ENCODE data around the gene SALL2.
"Not testable (repeated sequence)": the region's sequence is repeated elsewhere in the genome, so short reads cannot be mapped to it uniquely, and the experiment has no call there.

The SALL2 gene

DNA sequence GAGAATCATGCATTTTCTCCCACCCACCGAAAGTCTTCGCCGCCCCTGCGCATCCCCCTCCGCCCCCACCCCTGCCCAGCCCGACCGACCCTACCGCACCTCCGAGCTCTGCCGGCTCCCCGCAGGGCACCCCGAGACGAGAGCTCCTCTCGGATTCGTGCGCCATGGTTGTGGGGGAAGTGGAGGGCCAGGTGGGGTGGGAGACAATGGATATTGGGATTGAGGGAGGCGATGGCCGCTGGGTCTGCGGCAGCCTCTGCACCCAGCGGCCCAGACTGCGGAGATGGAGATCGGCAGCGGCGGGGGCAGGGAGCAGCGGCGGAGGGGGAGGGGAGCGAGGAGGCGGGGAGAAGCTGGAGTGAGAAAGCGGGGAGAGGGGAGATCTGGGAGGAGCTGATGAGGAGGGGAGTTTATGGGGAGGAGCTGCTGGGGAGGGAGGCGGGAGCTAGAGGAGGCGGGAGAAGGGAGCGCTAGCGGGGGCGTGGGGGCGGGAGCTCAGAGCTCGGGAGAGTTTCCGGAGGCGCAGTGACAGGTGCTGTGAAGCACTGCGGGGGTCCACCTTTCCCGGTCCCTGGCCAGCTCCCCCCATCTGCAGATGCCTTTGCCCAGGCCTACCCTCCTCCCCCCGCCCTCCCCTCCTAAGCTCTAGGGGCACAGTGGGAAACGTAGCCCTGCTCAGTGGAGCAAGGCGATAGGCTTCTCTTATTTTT lies at the start of gene SALL2:
TSS of gene SALL2 (minus strand) at position 385 of the 710 bp plus-strand sequence. CDS start at position 166, 219 bp downstream.
- peak; percentile 17 for DNase-seq (ENCODE audit: low read depth, low spot score)

GRCh38 chr14:21575661-21576060 lies 49.5 kb upstream of the SALL2 start:
- DNase-seq (ENCODE audit: low read depth, low spot score), result no peak

- no peak for DNase-seq (ENCODE audit: low read depth, low spot score)
Observed at GRCh38 chr14:21572604-21573003, 46.5 kb upstream of the SALL2 start.

DNA sequence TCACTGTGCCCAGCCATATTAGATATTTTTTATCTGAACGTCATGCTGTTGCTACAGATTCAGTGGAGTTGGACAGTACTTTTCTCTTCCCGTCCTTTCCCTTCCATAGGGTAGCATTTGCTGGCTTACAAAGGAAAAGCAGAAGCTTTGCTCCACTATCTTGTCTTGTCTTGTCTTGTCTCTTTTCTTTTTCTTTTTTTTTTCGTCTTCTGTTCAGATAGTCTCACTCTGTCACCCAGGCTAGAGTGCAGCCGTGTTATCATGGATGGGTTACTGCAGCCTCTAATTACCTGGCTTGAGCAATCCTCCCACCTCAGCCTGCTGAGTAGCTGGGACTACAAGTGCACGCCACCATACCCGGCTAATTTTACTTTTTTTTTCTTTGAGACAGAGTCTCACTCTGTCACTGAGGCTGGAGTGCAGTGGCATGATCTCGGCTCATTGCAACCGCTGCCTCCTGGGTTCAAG lies 32.6 kb upstream of the SALL2 start:
- DNase-seq (ENCODE audit: low read depth, low spot score), result no peak

- DNase-seq (ENCODE audit: low read depth, low spot score), result peak; percentile 58
Observed at GRCh38 chr14:21557084-21557901, 31.1 kb upstream of the SALL2 start.

DNA sequence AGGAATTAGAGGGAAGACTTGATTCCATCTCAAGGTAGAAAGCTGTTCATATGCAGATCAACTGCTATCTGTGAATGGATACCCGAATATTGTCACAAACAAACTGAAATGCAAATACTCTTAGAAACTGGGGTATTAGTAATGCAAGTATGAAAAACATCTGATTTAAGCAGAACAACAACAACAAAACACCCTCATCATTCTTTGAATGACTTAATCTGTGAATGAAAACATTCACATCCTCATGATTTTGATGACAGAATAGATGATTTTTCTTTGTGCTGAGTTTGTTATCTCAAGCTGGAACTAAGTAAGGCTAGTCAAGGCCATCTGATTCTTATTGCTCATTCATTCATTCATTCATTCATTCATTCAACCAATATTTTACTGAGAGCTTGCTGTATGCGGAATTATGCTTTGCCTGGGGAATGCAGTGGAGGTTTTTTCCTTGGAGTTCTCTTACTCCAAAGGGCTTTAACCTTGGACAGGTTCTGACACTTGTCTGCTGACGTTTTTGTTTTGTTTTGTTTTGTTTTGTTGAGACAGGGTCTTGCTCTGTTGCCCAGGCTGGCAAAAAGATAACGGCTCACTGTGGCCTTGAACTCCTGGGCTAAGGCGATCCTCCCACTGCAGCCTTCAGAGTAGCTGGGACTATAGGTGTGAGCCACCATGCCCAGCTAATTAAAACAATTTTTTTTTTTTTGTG lies 30.4 kb upstream of the SALL2 start:
- DNase-seq (ENCODE audit: low read depth, low spot score), result no peak

DNA sequence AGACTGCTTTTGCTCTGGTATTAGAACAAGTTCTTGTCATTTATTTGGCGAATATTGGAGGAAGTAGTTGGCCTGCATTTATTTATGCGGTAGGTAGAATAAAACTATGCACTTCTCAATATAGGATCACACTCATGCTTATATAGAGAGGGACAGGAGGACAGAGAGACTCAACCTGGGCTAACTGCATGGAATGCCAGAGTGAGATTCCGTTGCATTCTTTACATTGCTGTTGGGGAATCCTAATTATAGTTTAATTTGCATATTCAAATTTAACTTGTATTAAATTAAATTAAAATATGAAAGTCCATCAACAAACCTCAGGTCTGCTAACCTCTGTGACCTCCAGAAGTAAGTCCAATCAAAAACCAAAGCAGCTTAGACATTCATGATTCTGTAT lies 27.1 kb upstream of the SALL2 start:
- no peak for DNase-seq (ENCODE audit: low read depth, low spot score)

DNA sequence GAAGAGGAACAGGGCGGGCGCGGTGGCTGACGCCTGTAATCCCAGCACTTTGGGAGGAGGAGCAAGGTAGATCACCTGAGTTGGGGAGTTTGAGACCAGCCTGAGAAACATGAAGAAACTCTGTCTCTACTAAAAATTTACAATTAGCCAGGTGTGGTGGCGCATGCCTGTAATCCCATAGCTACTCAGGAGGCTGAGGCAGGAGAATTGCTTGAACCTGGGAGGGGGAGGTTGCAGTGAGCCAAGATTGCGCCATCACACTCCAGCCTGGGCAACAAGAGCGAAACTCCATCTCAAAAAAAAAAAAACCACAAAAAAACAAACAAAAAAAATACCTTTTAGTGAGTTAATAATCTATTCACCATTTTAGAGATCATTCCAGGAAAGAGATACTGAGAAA lies 18.4 kb upstream of the SALL2 start:
- not testable (repeated sequence) for DNase-seq (ENCODE audit: low read depth, low spot score)

- no peak for DNase-seq (ENCODE audit: low read depth, low spot score)
Observed at GRCh38 chr14:21543963-21544362, 17.8 kb upstream of the SALL2 start.

GRCh38 chr14:21543521-21543960 lies 17.4 kb upstream of the SALL2 start:
- no peak for DNase-seq (ENCODE audit: low read depth, low spot score)

GRCh38 chr14:21541413-21542074 lies 15.4 kb upstream of the SALL2 start:
- no peak for DNase-seq (ENCODE audit: low read depth, low spot score)

GRCh38 chr14:21539189-21539940 lies 13.2 kb upstream of the SALL2 start:
- no peak for DNase-seq (ENCODE audit: low read depth, low spot score)

DNA sequence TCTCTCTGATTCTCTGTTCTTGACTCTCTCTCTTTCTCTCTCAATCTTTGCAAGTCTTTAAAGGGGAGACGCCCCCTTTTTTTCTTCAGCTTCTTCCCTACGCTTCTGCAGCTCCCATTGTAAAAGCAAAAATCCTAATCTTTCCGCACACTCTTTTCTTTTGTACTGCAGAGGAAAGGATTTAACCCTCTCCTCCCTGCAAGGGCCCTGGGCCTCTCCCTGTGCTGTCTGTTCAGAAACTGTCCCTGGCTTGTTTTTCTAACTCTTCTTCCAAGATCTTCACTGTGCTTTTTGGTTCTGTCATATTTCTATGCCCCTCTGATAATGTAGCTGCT lies 10.9 kb upstream of the SALL2 start:
- DNase-seq (ENCODE audit: low read depth, low spot score), result no peak

DNA sequence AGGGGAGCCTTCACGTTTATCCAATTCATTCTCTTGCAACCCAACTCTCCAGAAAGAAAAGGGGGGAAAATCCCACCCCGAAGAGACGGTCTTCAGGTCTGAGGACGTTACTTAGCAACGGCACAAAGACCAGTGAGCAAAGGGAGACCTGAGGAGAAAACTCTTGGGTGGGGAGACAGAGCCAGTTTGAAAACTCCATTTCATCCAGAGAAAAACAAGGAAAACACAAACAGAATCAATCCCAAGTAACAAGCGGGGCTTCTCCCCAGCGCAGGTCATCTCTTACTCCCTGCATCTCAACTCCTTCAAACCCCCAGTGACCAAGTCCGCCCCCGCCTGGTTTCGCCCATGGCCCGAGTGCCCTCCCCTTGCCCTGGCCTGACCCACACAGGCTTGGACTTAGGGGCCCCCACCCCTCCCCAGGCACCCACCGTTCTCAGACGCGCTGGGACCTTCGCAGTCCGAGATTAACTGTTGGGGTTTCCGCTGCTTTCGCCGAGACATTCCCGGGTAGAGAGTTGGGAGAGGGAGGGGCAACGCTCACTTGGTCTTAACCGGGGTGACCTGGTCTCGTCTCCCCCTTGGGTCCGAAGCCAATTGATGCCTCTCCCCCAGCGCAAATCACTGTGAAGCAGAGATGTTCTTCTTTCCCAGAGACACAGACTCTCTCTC lies 10.4 kb upstream of the SALL2 start:
- no peak for DNase-seq (ENCODE audit: low read depth, low spot score)

GRCh38 chr14:21535545-21536417 lies 9.6 kb upstream of the SALL2 start:
- DNase-seq (ENCODE audit: low read depth, low spot score), result no peak

GRCh38 chr14:21534576-21534975 lies 8.4 kb upstream of the SALL2 start:
- DNase-seq (ENCODE audit: low read depth, low spot score), result no peak

DNA sequence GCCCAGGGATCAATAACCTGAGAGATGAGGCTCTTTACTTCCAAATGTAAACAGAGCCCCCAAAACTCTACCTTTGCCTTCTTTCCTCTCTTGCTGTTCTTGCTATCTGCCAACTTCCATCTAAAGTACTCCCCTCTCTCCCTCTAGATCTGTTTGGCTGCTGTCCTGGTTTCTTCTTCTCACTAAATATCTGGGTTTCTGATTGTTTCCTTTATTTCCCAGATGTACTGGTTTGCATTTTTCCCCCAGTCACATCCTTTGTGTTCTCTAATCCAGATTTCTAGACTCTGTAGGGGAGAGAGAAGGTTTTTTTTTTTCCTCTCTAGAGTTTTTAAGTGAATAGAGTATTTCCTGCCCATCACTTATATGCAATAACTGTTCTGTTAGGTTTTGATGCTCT lies 7.1 kb upstream of the SALL2 start:
- no peak for DNase-seq (ENCODE audit: low read depth, low spot score)

- no peak for DNase-seq (ENCODE audit: low read depth, low spot score)
Observed at GRCh38 chr14:21529515-21529914, 3.4 kb upstream of the SALL2 start.
